GM20431 (cell line): ENCODE results near the gene DAP3.
"Not testable (repeated sequence)": the region's sequence is repeated elsewhere in the genome, so short reads cannot be mapped to it uniquely, and the experiment has no call there.

Experiments used
- in situ Hi-C: fragments of 300-500 bp; cut with MseI, MboI; formaldehyde crosslinking; loops from one replicate; pipeline ENCODE4 v1.15.0; 2020; ENCODE audit warnings: low sequenced_read_pairs; ENCODE audit not compliant: unreplicated experiment

DAP3 gene

GRCh38 chr1:155763989-155764388 is 75.1 kb downstream of the DAP3 start:
- in situ Hi-C loops = not testable (repeated sequence)

- in situ Hi-C loops = not testable (repeated sequence)
These were observed 78.6 kb downstream of the DAP3 start for GRCh38 chr1:155767399-155767989.

- in situ Hi-C loops = no loop called here
These were observed 80.4 kb downstream of the DAP3 start for GRCh38 chr1:155769257-155769656.

GRCh38 chr1:155773221-155773620 is 84.3 kb downstream of the DAP3 start:
- in situ Hi-C loops = no loop called here

GRCh38 chr1:155776414-155776813 is 87.5 kb downstream of the DAP3 start:
- in situ Hi-C loops = no loop called here

GRCh38 chr1:155777582-155777981 is 88.7 kb downstream of the DAP3 start:
- in situ Hi-C loops = no loop called here
